Bronchial epithelial cell (primary cell): ENCODE data around the gene DLG1. TPM values are rescaled to one million over a fixed set of nuclear protein-coding genes. Genes with fewer than 3 reads are reported as not detected.
"Not testable (repeated sequence)": the region's sequence is repeated elsewhere in the genome, so short reads cannot be mapped to it uniquely, and the experiment has no call there.

Experiments used
- DNase-seq: peaks from one replicate; pipeline ENCODE4 v3.0.0-alpha.2; 2010; ENCODE audit warnings: low read depth
- FAIRE-seq: peaks from 2 replicates; lab custom pipeline; 2011; peaks lifted over from hg19 to GRCh38; lab: Jason Lieb, UNC
- H3K27me3 ChIP-seq: 2 replicates; pipeline ENCODE4 v1.5.1; 2011; ENCODE audit warnings: low read length; ENCODE audit not compliant: control insufficient read depth, insufficient read depth
- H3K36me3 ChIP-seq: 2 replicates; pipeline ENCODE4 v1.5.1; 2011; ENCODE audit warnings: low read length; ENCODE audit not compliant: control insufficient read depth, insufficient read depth
- H3K4me3 ChIP-seq: 2 replicates; pipeline ENCODE4 v1.5.1; 2011; ENCODE audit warnings: mild to moderate bottlenecking, low read depth, low read length, control low read depth
- total RNA-seq: library from RNA; depleted of rRNA; stranded (reverse); fragments of >200 nt; gene quantifications from 2 replicates; pipeline ENCODE4 v1.2.1, GENCODE V29; 2014
- TF ChIP-seq, protein P1 (sequence below): IDR thresholded peaks from 2 replicates; pipeline ENCODE4 v1.5.1; 2011; ENCODE audit warnings: mild to moderate bottlenecking, moderate library complexity, low read length, control low read depth, inconsistent platforms; ENCODE audit not compliant: insufficient read depth, severe bottlenecking

Gene DLG1
- total RNA-seq, 1 donor from 2014 or later = 66.6 TPM

DNA sequence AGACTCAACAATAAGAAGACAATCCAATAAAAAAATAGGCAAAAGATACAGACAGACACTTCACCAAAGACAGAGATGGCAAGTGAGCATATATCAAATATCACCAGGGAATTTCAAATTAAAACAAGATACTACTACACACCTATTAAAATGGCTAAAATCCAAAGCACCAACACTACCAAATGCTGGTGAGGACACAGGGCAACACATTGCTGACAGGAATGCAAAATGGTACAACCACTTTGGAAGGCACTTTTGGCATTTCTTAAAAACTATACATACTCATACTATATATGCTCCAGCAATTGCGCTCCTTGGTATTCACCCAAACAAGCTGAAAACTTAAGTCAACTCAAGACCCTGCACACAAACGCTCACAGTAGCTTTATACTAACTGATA lies 12.9 kb downstream of the DLG1 start:
- H3K27me3 ChIP-seq = no peaks in the 10 kb centered on the region
- H3K36me3 ChIP-seq = peaks cover 14% of the 10 kb centered on the region
- TF ChIP-seq, protein P1, sequence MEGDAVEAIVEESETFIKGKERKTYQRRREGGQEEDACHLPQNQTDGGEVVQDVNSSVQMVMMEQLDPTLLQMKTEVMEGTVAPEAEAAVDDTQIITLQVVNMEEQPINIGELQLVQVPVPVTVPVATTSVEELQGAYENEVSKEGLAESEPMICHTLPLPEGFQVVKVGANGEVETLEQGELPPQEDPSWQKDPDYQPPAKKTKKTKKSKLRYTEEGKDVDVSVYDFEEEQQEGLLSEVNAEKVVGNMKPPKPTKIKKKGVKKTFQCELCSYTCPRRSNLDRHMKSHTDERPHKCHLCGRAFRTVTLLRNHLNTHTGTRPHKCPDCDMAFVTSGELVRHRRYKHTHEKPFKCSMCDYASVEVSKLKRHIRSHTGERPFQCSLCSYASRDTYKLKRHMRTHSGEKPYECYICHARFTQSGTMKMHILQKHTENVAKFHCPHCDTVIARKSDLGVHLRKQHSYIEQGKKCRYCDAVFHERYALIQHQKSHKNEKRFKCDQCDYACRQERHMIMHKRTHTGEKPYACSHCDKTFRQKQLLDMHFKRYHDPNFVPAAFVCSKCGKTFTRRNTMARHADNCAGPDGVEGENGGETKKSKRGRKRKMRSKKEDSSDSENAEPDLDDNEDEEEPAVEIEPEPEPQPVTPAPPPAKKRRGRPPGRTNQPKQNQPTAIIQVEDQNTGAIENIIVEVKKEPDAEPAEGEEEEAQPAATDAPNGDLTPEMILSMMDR = no peak
- DNase-seq (no peak), FAIRE-seq (no peak)
- no peak overlapping the region for H3K4me3 ChIP-seq

DNA sequence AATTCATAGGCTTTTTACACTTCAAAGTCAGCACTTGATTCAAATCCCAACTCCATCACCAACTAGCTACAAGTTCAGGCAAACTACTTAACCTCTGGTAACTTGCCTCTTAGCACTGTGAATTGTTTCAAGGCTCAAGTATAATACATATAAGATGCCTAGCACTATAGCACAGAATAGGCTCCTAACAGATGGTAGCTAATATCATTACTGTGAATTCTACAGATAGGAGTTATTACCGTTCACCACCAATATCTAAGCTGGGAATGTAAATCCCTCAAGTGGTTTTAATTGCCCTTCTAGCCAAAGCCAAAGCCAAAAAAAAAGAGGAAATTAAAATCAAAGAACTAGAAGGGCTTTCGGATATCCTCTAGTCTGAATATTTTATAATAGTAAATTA lies 15.4 kb downstream of the DLG1 start:
- DNase-seq = no peak
- Histone ChIP-seq H3K36me3 (peaks cover 11% of the 10 kb centered on the region), H3K4me3 (no peak overlapping the region), H3K27me3 (no peaks in the 10 kb centered on the region)
- no peak for FAIRE-seq
- TF ChIP-seq, protein P1 = no peak

DNA sequence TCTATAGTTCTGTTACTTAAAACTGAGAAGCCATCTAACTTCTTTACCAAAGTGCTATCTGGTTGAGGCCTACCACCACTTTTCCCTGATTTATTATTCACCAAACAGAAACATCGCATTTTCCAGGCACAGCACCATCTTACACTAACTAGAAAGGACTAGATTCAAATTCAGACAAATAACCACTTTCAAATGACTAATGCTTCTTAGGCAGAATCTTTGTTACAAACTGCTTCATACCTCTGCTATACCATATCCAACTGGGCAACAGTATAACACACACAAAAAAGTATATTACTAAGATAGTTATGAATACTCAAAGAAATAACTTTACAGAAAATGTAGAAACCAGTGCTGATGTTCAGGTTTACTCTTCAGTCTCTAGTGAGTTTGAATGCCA lies 16.6 kb downstream of the DLG1 start:
- DNase-seq (no peak), FAIRE-seq (no peak)
- no peak overlapping the region for H3K4me3 ChIP-seq
- peaks cover 11% of the 10 kb centered on the region for H3K36me3 ChIP-seq
- H3K27me3 ChIP-seq = no peaks in the 10 kb centered on the region
- TF ChIP-seq, protein P1 = no peak

DNA sequence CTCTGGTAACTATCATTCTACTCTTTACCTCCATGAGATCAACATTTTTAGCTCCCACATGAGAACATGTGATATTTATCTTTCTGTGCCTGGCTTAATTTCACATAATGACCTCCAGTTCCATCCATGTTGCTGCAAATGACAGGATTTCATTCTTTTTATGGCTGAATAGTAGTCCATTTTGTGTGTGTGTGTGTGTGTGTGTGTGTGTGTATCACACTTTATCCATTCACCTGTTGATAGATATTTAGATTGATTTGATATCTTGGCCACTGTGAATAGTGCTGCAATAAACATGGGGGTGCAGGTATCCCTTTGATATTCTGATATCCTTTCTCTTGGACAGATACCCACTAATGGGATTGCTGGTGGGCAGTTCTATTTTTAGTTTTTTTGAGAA lies 18.3 kb downstream of the DLG1 start:
- FAIRE-seq = no peak

DNA sequence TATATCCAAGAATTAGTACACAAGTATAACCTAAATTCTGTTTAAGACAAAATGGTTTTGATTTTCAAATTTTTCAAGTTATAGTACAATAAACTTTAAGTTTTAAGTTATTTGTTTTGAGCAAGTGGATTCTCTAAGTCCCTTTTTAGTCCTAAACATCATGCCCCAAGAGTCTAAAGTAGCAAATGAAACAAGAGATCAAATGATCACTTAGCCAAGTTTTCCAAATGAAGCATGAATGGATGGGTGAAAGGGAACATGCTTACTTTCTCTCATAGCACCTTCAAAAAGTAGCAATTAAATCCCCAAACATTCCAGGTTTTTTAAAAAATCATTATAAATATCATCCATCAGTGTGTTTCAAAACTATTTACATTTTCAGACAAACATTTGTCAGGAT lies 19.5 kb downstream of the DLG1 start:
- Histone ChIP-seq H3K27me3 (no peaks in the 10 kb centered on the region), H3K4me3 (no peak overlapping the region), H3K36me3 (peaks cover 4% of the 10 kb centered on the region)
- FAIRE-seq (no peak), DNase-seq (no peak)
- TF ChIP-seq, protein P1 = no peak

More for the DNA sequence above, 18.3 kb downstream of the DLG1 start:
- Histone ChIP-seq H3K36me3 (peaks cover 4% of the 10 kb centered on the region), H3K27me3 (no peaks in the 10 kb centered on the region), H3K4me3 (no peak overlapping the region)
- DNase-seq = no peak
- TF ChIP-seq, protein P1 = no peak

DNA sequence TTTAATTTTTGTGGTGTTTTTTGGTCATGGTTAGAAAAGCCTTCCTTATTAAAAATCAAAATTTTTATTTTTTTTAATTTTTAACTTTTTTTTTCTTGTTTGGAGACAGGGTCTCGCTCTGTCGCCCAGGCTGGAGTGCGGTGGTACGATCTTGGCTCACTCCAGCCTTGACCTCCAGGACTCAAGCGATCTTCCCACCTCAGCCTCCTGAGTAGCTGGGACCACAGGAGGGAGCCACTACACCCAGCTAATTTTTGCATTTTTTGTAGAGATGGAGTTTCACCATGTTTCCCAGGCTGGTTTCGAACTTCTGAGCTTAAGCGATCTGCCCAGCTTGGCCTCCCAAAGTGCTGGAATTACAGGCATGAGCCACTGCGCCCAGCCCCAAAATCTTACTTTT lies 21.6 kb downstream of the DLG1 start:
- not testable (repeated sequence) for DNase-seq, H3K27me3 ChIP-seq, FAIRE-seq, H3K36me3 ChIP-seq, H3K4me3 ChIP-seq
- TF ChIP-seq, protein P1 = peak; percentile 14
